HG02981 (cell line): ENCODE measurements around the gene NCOR2.

Experiments used
- ATAC-seq: cut with Tn5 transposase; IDR thresholded peaks from one replicate; pipeline ENCODE4 v1.9.1; 2021; ENCODE audit warnings: mild to moderate bottlenecking, moderate library complexity; ENCODE audit not compliant: unreplicated experiment

The NCOR2 gene

DNA sequence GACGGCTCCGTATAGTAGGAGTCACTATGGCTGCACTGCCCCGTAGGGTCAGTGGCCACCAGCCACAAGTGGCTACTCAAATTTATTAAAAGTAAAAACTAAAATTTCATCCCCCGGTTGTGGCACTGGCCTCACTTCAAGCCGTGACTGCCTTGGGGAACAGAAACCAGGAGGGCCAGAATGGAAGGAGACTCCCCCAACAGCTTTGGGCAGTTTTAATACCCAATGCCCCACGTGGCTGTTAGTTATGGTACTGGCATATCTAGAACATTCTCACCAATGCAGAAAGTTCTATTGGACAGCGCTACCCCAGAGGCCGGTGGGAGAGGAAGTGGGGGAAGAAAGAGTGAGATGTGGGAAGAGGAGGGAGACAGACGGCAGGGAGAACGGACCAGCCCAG, 6.2 kb downstream of the NCOR2 start:
- ATAC-seq = no peak

DNA sequence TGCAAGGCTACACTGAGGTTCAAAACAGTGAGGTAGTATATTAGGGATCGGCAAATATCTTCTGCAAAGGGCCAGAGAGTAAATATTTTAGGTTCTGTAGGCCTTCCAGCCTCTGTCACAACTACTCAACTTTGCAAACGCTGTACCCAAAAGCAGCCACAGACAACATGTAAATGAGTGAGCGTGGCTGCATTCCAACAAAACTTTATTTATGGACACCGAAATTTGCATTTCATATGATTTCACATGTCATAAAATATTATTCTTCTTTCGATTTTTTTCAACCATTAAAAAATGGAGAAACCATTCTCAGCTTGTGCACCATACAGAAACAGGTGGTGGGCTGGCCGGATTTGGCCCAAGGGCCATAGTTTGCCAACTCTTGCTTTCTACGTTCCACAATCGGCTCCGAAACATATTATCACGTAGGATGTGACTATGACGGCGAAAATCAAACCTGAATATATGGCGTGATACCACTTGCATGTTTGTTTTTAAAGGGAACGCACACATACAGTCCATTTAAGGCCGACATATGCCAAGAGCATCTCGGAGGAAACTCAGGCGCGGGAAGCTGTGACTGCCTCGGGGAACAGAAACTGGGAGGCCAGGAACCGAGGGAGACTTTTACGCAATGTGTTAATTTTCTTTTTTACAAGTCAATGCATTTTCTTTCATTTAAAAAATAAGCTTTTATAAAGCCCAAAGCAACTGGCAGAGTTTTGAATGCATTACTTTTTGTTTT, 7.1 kb downstream of the NCOR2 start:
- no peak for ATAC-seq

DNA sequence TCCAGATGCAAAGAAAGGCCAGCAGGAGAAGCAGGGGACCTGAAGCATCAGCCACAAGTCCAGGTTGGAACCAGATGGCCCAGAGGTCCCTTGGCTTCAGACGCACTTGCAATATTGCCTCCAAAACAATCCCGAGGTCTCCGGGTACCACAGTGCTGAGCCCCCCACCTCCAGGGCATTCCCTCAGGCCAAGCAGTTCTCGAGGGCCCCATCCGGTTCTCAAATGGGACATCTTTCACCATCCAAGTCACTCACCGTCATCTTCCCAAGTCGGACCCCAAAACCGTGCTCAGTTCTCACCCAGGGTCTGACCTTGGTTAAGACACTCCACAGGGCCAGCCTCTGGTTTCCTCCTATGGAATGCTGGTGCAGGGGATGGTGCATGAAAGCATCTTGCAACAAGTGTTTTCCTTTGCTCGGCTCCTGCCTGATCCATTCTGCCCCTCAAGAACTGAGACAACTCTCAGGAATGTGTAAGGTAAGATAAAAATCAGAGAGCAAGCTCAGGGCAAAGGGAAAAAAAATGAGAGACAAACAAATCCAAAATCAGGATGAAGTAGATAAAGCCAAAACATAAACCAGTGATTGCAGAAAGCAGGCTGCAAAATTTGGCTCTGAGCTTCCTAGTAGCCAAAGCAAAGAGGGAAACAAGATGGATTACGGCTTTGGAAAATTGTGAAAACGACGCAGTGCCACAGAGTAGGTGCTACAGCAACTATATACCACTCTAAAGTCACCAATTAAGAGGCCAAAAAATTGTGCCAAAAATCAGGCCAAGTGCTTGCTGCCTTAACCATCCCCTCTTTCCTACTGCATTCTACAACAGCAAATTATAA, 8.0 kb downstream of the NCOR2 start:
- no peak for ATAC-seq

DNA sequence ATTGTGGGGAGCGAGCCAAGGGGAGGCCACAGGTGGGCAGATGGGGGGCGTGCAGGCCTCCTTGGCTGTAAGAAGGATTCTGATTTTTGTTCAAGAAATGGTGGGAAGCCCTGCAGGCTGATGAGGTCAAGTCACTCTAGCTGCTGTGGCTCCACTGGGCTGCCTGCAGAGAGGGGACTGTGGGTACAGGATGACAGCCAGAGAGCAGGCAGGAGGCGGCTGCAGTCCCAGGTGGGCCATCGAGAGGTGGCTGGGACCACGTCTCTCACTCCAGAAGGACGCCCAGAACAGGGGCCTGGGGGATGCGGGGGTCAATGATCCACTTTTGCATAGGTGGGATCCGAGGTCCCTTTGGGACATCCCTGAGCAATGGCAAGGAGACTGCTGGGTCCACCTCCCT, 9.1 kb downstream of the NCOR2 start:
- no peak for ATAC-seq

DNA sequence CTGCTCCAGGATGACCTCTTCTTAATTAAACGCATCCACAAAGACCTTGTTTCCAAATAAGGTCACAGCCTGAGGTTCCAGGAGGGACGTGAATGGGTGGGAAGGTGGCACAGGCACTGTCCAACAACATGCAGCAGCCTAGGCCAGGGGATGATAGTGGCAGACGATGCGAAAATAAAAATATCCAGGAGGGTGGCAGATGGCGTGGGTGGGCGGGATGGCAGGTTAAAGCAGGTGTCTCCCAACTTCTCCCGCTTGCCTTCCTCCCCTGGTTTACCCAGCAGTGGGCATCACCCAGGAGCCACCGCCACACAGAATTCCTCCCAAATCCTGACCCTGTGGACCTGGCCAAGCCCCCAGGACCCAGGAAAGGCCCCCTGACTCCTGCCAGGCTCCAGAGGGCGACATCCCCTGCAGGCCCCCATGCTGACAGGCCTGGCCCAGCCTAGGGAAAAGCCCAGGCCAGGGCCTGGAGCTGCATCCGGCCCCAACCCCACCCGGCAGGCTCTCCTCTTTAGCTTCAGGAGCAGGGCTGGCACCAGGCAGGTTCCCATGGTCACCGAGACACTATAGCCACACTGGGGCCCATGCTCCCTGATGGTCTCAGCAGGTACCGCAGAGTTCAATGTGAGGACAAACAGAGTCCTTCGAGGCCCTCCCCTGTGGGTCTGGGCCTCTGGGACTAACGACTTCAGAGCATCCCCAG, 9.7 kb downstream of the NCOR2 start:
- ATAC-seq = no peak

DNA sequence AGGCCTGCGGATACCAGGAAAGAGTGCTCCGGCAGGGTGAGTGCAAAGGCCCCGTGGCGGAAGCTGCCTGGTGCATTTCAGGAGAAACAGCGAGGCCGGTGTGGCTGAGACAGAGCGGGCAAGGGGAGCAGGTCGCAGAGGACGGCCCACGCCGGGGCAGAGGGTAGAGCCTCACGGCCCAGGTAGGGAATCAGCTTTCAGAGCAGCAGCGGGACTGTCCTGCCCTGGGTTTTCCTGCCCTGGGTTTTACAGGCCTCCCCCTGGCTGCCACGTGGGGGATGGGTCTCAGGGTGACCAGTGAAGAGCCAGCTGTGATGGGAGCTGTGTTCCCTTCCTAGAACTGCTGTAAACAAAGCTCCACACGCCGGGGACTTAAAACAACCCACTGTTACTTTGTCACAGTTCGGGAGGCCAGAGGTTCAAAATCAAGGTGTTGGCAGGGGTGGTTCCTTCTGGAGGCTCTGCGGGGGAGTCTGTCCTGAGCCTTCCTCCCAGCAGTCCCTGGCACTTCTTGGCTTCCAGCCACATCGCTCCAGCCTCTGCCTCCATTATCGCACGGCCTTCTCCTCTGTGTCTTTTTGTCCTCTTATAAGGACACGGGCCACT, 10.4 kb downstream of the NCOR2 start:
- ATAC-seq = no peak

DNA sequence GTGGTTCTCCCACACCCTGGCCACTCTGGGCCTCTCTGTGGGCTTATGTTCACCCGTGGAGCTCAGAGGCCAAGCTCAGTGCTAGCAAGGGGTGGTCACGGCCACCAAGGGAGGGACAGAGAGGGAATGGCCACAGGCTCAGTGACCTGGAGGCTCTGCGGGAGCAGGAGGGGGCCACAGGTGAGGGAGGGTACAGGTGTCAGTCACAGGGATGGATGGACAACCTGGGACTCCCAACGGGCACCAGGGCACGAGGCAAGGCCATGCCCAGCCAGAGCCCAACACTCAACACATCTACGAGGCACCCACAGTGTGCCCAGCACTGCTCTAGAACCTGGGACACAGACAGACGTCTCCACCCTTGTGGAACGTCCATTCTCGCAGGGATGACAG, 11.3 kb downstream of the NCOR2 start:
- no peak for ATAC-seq

DNA sequence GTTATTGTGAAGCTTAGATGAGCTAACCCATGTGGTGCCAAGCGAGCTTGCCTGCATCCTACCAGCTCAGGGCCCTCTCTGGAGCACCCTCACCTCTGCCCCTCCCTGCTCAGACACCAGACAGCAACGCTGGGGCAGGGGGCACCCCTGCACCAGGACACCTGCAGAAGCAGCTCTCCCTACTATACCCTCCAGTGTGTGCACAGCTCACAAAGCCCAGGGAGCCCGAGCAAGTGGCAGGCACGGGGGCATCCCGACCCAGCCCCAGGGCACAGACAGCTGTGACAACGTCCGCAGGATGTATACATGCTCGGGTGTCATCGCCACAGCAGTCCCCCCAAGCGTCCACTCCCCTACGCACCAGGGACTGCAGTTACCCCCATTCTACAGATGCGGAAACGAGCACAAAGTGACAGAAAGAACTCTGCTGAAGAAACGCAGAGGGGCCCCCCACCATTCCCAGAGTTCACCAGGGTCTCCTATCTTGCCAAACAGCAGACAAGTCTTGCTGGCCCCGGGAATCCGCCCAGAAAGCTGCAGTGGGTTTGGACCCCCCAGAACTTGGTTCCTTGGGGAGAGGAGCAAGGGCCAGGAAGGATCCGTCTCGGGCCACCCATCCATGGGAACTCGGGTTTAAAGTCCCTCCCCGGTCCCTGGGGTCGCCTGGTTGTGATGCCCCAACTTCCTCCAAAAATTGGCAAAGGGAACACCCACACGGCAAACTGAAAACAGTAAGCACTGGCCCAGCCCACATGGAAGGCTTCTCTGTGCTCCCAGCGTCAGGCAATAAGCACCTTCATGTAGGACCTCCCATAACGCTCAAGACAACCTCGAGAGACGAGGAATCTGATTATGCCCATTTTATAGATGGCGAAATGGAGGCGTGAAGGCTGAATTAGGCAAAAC, 12.0 kb downstream of the NCOR2 start:
- ATAC-seq = no peak

DNA sequence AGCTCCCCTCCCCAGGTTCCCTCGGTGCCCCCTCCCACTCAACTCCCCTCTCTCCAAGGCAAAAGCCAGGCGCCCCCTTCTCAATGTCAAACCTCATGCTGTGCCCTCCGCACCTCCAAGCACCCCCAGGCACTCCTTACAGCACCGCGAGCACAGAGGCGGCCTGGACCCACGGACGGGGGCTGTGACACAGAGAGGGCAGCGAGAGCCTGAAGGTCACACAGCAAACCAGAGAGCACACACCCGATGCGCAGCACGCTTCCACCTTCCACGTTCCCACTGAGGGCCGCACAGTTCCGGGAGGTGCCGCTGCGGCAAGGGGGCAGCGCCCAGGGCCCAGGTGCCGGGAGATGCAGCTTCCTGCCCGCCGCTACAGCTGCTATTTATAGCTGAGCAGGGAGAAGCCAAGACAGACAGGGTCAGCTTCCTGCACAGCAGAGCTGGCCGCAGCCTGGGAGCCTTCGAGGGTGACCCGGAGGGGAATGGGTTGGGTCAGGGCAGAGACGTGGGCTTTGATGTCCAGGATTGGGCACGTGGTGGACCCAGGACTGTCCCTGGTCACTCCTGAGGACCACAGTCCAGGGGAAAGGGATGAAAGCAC, 12.9 kb downstream of the NCOR2 start:
- no peak for ATAC-seq

DNA sequence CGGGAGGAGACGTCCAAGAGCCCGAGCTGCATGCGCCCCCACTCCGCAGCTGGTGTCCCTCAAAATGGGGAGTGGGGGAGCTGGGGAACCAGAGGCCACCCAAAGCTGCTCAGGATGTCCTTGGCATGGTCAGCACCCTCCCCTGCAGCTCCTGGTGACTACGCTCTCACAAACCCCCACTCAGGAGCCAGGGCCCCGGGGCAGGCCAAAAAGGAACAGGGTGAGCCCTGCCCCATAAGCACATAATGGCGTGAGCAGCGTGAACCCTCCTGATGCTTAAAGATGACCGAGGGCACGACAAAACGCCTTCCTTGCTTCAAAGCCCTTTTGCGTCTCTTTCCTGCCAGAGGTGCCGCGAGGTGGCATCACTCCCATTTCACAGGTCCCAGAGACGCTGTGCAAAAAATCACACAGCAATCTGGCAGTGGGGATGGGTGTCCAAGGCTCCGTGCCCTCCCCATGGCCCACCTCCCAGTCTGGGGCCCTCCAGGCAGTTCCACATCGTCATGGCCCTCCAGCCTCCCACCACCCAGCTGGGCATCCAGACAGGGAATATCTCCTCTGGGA, 13.5 kb downstream of the NCOR2 start:
- ATAC-seq = no peak

DNA sequence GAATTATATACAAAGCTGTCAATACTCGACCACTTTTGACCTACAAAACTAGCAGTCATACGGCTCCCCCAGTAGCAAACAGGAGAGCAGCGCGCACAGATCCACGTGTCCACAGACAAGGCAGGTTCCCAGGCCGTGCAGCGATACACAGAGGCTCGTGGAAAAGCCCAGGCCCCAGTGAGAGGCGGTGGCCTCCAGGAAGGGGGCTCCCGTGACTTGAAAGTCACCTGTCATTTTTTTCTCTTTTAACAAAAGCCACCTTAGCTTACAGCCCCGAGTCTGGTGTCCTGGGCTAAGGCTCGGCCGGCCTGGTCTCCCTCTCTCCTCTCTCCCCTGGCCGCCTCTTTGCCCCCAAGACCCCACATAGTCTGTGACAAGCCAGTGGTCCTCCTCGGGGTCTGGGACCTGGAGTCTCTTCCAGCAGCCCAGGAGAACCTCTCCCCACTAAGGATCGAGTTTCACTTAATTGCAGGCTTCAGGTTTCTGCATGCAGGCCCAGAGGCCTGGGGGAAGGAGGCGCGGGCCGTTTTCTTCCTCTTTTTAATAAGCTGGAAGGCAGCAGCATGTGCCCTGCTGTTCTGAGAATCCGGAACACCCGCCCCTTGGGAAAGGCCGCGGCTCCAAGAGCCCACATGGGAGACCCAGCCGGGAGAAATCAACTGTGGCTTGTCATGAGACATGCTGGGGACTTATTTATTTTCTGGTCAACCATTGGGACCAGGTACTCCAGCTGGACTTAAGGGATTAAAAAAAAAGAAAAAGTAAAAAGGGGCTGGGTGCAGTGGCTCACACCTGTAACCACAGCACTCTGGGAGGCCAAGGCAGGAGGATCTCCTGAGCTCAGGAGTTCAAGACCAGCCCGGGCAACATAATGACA, 15.9 kb downstream of the NCOR2 start:
- no peak for ATAC-seq

DNA sequence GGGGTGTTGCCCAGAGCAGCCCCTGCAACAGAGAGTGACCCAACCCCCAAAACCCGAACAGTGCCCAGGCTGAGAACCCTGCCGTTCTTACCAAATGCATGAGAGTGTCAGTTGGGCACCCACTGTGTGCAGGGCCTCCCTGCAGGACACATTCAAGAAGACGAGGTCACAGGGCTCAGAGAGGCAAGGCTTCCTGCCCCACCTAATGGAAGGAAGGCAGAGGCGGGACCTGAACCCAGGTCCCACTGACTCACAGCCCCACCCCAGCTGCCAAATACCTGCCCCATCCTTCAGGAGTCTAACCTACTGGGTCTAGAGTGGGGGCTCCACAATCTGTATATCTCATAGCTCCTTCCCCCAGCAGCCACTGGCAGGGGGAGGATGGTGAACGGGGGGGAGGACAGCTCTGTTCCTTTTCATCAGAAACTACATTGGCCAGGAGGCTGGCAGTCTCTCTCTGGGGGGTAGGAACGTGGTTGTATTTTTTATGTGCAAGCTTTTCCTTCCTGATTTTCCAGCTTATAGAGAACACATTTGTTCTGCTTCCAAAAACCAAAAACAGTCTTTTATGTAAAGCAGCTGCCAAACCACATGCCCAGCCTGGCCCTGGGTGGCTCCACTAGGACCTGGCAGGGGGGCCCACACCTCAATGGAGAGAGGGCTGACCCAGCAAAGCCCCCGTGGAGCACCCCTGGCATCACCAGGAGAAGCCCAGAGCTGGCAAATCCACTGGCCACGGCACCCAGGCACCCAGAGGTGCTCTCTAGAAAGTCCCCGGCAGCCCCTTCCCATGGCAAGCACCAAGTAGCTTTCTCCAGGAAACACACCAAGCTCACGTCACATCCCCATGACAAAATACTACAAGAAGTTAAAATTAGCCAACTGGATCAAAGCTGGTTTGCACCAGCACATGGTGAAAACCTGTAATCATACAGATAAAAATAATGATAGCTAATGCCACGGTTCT, 17.0 kb downstream of the NCOR2 start:
- ATAC-seq = no peak

DNA sequence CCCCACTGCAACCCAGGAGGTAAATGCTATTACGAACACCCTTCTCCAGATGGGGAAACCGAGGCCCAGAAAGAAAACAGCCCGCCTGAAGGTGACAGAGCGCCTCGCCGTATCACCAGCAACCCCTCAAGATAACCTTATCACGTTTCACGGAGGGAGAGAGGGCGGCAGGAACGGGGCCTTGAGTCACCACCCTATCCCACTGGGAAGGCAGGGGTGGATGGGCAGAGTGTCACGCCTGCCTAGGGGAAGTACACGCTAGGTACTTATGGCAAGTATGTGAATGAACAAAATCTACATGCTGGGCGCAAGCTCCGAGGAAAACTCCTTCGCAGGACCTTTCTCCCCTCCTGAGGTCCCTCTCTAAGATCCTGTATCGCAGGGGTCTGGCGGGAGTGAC, 17.8 kb downstream of the NCOR2 start:
- no peak for ATAC-seq

DNA sequence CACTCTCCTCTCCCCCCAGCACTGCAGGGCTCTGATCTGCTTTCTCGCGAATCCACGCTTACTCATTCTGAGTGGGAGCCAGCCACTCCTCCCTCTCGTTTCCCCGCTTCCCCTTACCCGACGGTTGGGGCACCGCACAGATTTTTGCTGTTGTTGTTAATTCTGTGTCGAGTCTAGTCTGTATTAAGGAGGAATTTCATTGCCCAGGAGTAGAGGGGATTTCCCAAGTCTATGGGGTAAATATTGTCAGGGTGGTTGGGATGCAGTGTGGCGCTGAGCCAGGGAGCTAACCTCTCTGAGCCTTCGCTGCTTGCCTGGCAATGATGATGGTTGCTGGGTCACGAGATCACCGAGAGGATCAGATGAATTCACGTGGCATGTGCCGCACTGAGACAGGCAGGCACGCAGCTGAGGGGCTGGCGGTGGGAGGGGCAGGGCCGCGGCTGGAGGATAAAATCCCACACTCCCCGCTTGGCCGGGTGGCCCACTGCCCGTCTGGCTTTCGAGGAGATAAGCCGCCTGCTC, 18.5 kb downstream of the NCOR2 start:
- ATAC-seq = no peak

DNA sequence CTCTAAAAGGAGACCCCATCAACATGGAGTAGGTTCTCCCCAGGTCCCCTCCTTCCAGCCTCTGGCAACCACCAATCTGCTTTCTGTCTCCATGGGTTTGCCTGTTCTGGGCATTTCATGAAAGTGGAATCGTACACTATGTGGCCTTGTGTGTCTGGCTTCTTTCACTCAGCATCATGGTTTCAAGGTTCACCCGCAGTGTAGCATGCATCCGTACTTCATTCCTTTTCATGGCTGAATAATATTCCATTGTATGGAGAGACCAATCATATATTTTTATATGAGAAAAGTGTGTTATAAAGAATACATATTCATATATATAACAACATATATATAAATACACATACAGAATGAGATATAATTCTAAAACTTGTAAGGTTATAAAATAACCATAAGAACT, 19.8 kb downstream of the NCOR2 start:
- no peak for ATAC-seq

DNA sequence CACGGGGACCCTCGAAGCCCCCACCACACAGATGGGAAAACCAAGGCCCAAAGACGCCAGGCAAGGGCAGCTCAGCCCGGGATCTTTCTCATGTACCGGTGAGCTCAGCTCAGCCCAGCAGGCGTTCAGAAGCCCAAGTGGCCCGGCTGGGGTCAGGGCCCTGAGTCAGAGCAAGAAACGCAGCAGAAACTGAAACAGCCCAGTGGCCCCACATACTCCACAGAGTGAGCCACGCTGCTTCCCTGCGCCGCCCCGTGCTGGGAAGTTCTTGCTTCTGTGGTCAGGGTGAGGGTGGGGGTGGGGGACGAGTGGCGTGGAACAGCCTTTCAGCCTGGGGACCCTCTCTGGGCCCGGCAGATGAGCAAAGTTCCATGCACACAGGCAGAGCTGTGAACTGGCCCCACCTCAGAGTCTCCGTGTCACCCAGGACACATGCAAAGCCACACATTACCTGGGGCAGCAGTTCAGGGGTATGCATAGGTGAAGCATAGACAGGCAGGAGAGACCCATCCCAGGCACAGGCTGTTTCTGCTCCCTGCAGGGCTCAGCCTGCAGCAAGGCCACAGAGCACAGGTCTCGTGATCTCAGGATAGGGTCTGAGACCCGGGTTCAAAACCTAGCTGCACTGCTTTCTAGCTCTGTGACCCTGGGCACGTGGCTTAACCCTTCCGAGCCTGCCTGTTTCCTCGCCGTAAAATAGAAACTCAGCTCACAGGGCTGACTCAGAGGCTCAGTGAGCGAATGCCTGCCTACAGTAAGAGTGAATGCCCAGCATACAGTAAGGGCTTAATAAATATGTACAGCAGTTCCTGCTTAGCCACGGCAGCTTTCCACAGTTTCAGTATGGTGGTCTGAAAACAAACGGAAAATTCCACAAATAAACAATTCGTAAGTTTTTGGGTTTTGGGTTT, 21.6 kb downstream of the NCOR2 start:
- ATAC-seq = peak; percentile 77
